ENCODE measurements around the gene PIGQ. TPM values are rescaled to one million over a fixed set of nuclear protein-coding genes. Genes with fewer than 3 reads are reported as not detected.

PIGQ gene
- total RNA-seq, 1 donor from 2014 or later: 34.1 TPM

GRCh38 chr16:592518-593306 is 22.9 kb downstream of the PIGQ start:
- Mint-ChIP-seq H3K4me1 (ENCODE audit: low read depth) (peaks cover 27% of the 10 kb centered on the region), H3K4me3 (ENCODE audit: unreplicated experiment) (no peak overlapping the region), H3K27me3 (ENCODE audit: low read depth) (no peaks in the 10 kb centered on the region), H3K27ac (ENCODE audit: unreplicated experiment) (no peak overlapping the region), H3K9me3 (ENCODE audit: low read depth) (no peaks in the 10 kb centered on the region), H3K36me3 (ENCODE audit: low read depth) (peaks cover 7% of the 10 kb centered on the region)
- no peak for TF ChIP-seq CTCF (IDR thresholded peaks at IDR 0.05)
- no peak for DNase-seq (ENCODE audit: low spot score)

- H3K4me3 Mint-ChIP-seq (ENCODE audit: unreplicated experiment): no peak overlapping the region
- DNase-seq (ENCODE audit: low spot score): no peak
- no peak for TF ChIP-seq CTCF (IDR thresholded peaks at IDR 0.05)
- peak overlapping the region; percentile 49 for H3K27ac Mint-ChIP-seq (ENCODE audit: unreplicated experiment)
- H3K4me1 Mint-ChIP-seq (ENCODE audit: low read depth): peaks cover 20% of the 10 kb centered on the region
- H3K9me3 Mint-ChIP-seq (ENCODE audit: low read depth): no peaks in the 10 kb centered on the region
- no peaks in the 10 kb centered on the region for H3K27me3 Mint-ChIP-seq (ENCODE audit: low read depth)
- peaks cover 7% of the 10 kb centered on the region for H3K36me3 Mint-ChIP-seq (ENCODE audit: low read depth)
Measured at GRCh38 chr16:593406-593805, 23.6 kb downstream of the PIGQ start.

GRCh38 chr16:593807-594206 is 24.0 kb downstream of the PIGQ start:
- H3K27ac Mint-ChIP-seq (ENCODE audit: unreplicated experiment): no peak overlapping the region
- no peak for TF ChIP-seq CTCF (IDR thresholded peaks at IDR 0.05)
- no peak for DNase-seq (ENCODE audit: low spot score)
- H3K9me3 Mint-ChIP-seq (ENCODE audit: low read depth): no peaks in the 10 kb centered on the region
- no peak overlapping the region for H3K4me3 Mint-ChIP-seq (ENCODE audit: unreplicated experiment)
- H3K36me3 Mint-ChIP-seq (ENCODE audit: low read depth): peaks cover 7% of the 10 kb centered on the region
- H3K27me3 Mint-ChIP-seq (ENCODE audit: low read depth): no peaks in the 10 kb centered on the region
- H3K4me1 Mint-ChIP-seq (ENCODE audit: low read depth): peaks cover 18% of the 10 kb centered on the region

GRCh38 chr16:595094-595528 is 25.3 kb downstream of the PIGQ start:
- H3K27ac Mint-ChIP-seq (ENCODE audit: unreplicated experiment): no peak overlapping the region
- no peak for DNase-seq (ENCODE audit: low spot score)

More at GRCh38 chr16:595094-595528, 25.3 kb downstream of the PIGQ start:
- H3K4me1 Mint-ChIP-seq (ENCODE audit: low read depth): peaks cover 18% of the 10 kb centered on the region
- peaks cover 7% of the 10 kb centered on the region for H3K36me3 Mint-ChIP-seq (ENCODE audit: low read depth)
- no peaks in the 10 kb centered on the region for H3K27me3 Mint-ChIP-seq (ENCODE audit: low read depth)
- no peak overlapping the region for H3K4me3 Mint-ChIP-seq (ENCODE audit: unreplicated experiment)
- TF ChIP-seq CTCF (IDR thresholded peaks at IDR 0.05): no peak
- no peaks in the 10 kb centered on the region for H3K9me3 Mint-ChIP-seq (ENCODE audit: low read depth)
